GF-D8 (cell line): ENCODE measurements around the gene TEX10.

Experiments
- DNase-seq: peaks from one replicate; lab custom pipeline; 2025; lab: John Stamatoyannopoulos, UW

TEX10 gene

GRCh38 chr9:100284247-100284646, 68.5 kb downstream of the TEX10 start:
- no peak for DNase-seq

GRCh38 chr9:100282388-100282719, 70.4 kb downstream of the TEX10 start:
- no peak for DNase-seq

GRCh38 chr9:100281676-100282387, 70.9 kb downstream of the TEX10 start:
- no peak for DNase-seq

DNA sequence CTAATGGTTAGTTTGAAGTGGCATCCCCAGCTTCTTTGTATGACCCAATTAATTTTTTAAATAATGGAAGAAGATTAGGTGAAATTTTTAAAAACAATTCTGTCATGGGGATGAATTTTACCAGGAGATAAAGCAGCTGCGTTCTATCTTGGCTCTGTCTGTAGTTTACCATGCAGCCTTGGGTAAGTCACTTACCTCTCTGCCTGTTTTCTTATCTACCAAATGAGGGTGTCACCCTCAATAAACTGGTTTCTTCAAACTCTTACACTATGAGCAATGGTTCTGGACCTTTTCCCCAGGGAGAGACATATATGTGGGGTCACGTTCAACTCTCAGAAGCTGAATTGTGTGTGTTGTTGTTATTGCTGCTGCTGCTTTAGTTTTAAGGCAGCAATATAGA, 71.7 kb downstream of the TEX10 start:
- no peak for DNase-seq

- DNase-seq: no peak
These were observed 75.4 kb downstream of the TEX10 start for GRCh38 chr9:100277166-100277979.

GRCh38 chr9:100269656-100270055, 83.1 kb downstream of the TEX10 start:
- DNase-seq: no peak

- no peak for DNase-seq
These were observed 84.5 kb downstream of the TEX10 start for GRCh38 chr9:100268271-100268670.

DNA sequence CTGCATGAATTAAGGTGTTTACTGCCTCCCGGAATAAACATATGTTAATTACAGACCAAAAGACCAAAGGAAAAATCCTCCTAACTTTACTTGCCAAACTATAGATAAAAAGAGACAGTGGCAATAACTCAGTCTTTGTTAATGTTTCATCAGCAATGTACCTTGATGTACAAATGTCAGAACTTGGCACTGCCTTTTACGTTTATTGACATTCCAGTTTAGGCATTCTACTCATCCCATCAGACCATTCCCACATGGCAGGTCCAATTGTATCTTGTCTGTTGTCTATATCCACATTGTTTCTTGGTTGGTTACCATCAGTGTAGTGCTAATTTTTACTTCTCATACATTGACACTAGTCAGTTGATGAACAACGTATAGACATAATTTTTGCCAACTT, 85.5 kb downstream of the TEX10 start:
- DNase-seq: no peak
